Measurements from ENCODE around the gene CACNA2D4. TPM values are rescaled to one million over a fixed set of nuclear protein-coding genes. Genes with fewer than 3 reads are reported as not detected.

CACNA2D4 gene
- not detected in 2 replicates for polyA plus RNA-seq

GRCh38 chr12:1918081-1918883, at the start of gene CACNA2D4:
Gene CACNA2D4 (minus strand): TSS chr12:1918652. CDS start chr12:1918473, 179 bp downstream.

GRCh38 chr12:1820191-1820895, 98.1 kb downstream of the CACNA2D4 start, which contains the start of gene LRTM2:
Gene LRTM2 (plus strand): TSS chr12:1820565. CDS start chr12:1828149, 7,584 bp downstream.

Other genes starting within 250 kb of the CACNA2D4 start
- 18.8 and 21.1 TPM in 2 replicates for gene ADIPOR2, start 227.6 kb downstream of the CACNA2D4 start, polyA plus RNA-seq
- 0.08 TPM in 1 of 2 replicates, not detected in the other for gene LRTM2, start 98.1 kb downstream of the CACNA2D4 start, polyA plus RNA-seq
- 5.1 and 9.1 TPM in 2 replicates for gene DCP1B, start 85.8 kb upstream of the CACNA2D4 start, polyA plus RNA-seq
- gene CACNA1C, start 134.3 kb upstream of the CACNA2D4 start, polyA plus RNA-seq = 0.39 and 1.1 TPM in 2 replicates

Measured in Purkinje cell (primary cell).